Erythroblast (primary cell): Measurements from ENCODE around the gene LIPE.
A peak's percentile ranks its signal among the peaks of the same experiment; 100 is the strongest.

Experiments
- DNase-seq, 2 experiments: peaks; one replicate each; lab custom pipeline; 2025; lab: John Stamatoyannopoulos, UW
- GATA1 ChIP-seq: IDR thresholded peaks from 2 replicates; pipeline ENCODE4 v1.6.1; 2011; ENCODE audit warnings: low read depth, mild to moderate bottlenecking, control low read depth, low read length, moderate library complexity
- POLR2A ChIP-seq: IDR thresholded peaks from 2 replicates; pipeline ENCODE4 v1.6.1; 2011; ENCODE audit warnings: mild to moderate bottlenecking, low read length

Gene LIPE

GRCh38 chr19:42435316-42435715 lies 8.1 kb upstream of the LIPE start:
- no peak for DNase-seq
- TF ChIP-seq GATA1 (no peak), POLR2A (no peak)

GRCh38 chr19:42433503-42434260 lies 6.5 kb upstream of the LIPE start:
- peak; percentile 76 to 86 for DNase-seq
- TF ChIP-seq POLR2A (no peak), GATA1 (no peak)

- no peak for DNase-seq
- TF ChIP-seq GATA1 (no peak), POLR2A (no peak)
These were observed 4.3 kb upstream of the LIPE start for GRCh38 chr19:42431486-42431885.

GRCh38 chr19:42428676-42429075 lies 1.5 kb upstream of the LIPE start:
- DNase-seq: no peak
- TF ChIP-seq POLR2A (no peak), GATA1 (no peak)

- no peak for TF ChIP-seq POLR2A
These were observed 545 bp downstream of the LIPE start for GRCh38 chr19:42426643-42427042.

GRCh38 chr19:42424712-42425131 lies 2.5 kb downstream of the LIPE start:
- DNase-seq: no peak
- TF ChIP-seq POLR2A (no peak), GATA1 (no peak)

More at GRCh38 chr19:42426643-42427042, 545 bp downstream of the LIPE start:
- DNase-seq: no peak

- peak; percentile 65 to 66 for DNase-seq
- TF ChIP-seq GATA1 (no peak), POLR2A (no peak)
These were observed 2.9 kb downstream of the LIPE start for GRCh38 chr19:42424345-42424707.

GRCh38 chr19:42423462-42424344 lies 3.5 kb downstream of the LIPE start:
- no peak for TF ChIP-seq GATA1
- peak; percentile 35 for TF ChIP-seq POLR2A
- DNase-seq: peak; percentile 94 to 96

- DNase-seq: peak; percentile 79 to 82
- TF ChIP-seq POLR2A (no peak), GATA1 (no peak)
These were observed 4.2 kb downstream of the LIPE start for GRCh38 chr19:42422901-42423461.

- TF ChIP-seq POLR2A: no peak
- no peak for TF ChIP-seq GATA1
- DNase-seq: peak; percentile 38 to 45
These were observed 4.9 kb downstream of the LIPE start for GRCh38 chr19:42422092-42422900.

GRCh38 chr19:42421591-42422031 lies 5.6 kb downstream of the LIPE start:
- DNase-seq: no peak
- TF ChIP-seq POLR2A (no peak), GATA1 (no peak)

GRCh38 chr19:42421101-42421500 lies 6.1 kb downstream of the LIPE start:
- no peak for DNase-seq
- TF ChIP-seq POLR2A (no peak), GATA1 (no peak)

- TF ChIP-seq POLR2A (no peak), GATA1 (no peak)
These were observed 7.1 kb downstream of the LIPE start for GRCh38 chr19:42420055-42420544.

More at GRCh38 chr19:42420055-42420544, 7.1 kb downstream of the LIPE start:
- DNase-seq: peak; percentile 80 to 83
